HTR-8/SVneo (cell line): ENCODE measurements around the gene AREL1.

ENCODE experiments used
- DNase-seq: peaks from one replicate; pipeline ENCODE4 v3.0.0; 2011; ENCODE audit warnings: low spot score, mixed read lengths; ENCODE audit not compliant: insufficient read length
- FAIRE-seq: peaks from 2 replicates; lab custom pipeline; 2011; peaks lifted over from hg19 to GRCh38; lab: Jason Lieb, UNC

AREL1 gene

GRCh38 chr14:74698465-74698864 is 14.4 kb downstream of the AREL1 start:
- FAIRE-seq (peak; percentile 33), DNase-seq (no peak)

GRCh38 chr14:74697976-74698375 is 14.9 kb downstream of the AREL1 start:
- no peak for DNase-seq
- no peak for FAIRE-seq

DNA sequence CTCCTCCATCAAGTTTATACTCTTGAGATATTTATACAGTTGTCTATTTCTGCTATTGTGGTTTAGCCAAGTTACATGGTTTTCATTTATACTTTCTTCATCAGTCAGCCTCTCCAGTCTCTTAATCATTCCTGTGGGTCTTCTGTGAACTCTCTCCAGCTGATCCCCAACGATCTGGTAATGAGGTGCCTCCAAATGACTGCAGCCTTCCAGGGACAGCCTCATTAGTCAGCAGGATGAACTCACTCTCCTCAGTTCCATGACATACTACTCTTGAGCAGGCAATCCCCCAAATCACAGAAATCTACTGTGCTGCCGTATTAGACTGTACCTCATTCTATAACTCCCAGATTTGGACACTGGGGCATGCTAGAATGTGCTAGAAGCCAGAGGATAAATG is 15.3 kb downstream of the AREL1 start:
- DNase-seq (no peak), FAIRE-seq (no peak)

GRCh38 chr14:74697011-74697410 is 15.9 kb downstream of the AREL1 start:
- FAIRE-seq (peak; percentile 60), DNase-seq (no peak)

GRCh38 chr14:74695406-74695805 is 17.5 kb downstream of the AREL1 start:
- DNase-seq (no peak), FAIRE-seq (peak; percentile 88)

DNA sequence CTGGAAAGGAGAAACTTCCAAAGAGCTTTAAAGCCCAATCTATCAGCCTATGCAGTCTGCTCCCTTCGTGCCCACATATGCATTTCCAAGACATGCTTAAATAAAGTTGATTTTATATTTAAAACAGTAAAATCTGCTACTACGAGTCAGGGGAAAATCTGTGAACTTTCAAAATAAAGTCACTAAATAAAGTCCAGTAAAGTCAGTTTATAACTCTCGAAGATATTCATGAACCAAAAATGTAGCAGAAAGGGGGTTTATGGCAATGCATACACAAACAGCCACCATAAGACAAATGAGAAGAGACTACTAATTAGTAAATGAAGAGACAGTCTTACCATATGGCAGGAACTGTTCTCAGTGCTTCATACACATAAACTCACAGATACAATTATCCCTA is 19.7 kb downstream of the AREL1 start:
- DNase-seq = no peak
- no peak for FAIRE-seq

GRCh38 chr14:74691456-74691855 is 21.4 kb downstream of the AREL1 start:
- DNase-seq = no peak
- FAIRE-seq = no peak

GRCh38 chr14:74685921-74686678 is 26.8 kb downstream of the AREL1 start:
- FAIRE-seq (peak; percentile 94), DNase-seq (no peak)

- no peak for FAIRE-seq
These were observed 27.8 kb downstream of the AREL1 start for GRCh38 chr14:74685056-74685455.

GRCh38 chr14:74684434-74684833 is 28.4 kb downstream of the AREL1 start:
- FAIRE-seq (no peak), DNase-seq (no peak)

More at GRCh38 chr14:74685056-74685455, 27.8 kb downstream of the AREL1 start:
- no peak for DNase-seq

DNA sequence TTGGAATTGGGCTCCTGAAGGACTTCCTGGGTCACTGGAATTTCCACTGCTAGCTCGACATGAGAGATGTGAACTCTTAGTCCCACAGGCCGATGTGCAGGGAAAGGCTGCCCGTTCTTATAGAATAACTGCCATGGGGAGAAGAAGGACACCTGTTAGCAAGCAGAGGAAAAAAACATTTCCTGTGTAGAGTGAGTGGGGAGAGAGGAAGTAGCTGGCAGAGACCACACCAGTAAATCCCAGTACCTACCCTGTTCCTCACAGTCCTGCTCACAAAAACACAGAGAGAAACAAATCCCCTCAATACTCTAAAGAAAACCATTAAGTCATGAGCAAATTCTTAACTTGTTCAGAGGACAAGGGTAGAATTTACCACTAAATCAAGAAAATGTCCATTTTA is 29.5 kb downstream of the AREL1 start:
- DNase-seq = no peak
- FAIRE-seq = peak; percentile 69

DNA sequence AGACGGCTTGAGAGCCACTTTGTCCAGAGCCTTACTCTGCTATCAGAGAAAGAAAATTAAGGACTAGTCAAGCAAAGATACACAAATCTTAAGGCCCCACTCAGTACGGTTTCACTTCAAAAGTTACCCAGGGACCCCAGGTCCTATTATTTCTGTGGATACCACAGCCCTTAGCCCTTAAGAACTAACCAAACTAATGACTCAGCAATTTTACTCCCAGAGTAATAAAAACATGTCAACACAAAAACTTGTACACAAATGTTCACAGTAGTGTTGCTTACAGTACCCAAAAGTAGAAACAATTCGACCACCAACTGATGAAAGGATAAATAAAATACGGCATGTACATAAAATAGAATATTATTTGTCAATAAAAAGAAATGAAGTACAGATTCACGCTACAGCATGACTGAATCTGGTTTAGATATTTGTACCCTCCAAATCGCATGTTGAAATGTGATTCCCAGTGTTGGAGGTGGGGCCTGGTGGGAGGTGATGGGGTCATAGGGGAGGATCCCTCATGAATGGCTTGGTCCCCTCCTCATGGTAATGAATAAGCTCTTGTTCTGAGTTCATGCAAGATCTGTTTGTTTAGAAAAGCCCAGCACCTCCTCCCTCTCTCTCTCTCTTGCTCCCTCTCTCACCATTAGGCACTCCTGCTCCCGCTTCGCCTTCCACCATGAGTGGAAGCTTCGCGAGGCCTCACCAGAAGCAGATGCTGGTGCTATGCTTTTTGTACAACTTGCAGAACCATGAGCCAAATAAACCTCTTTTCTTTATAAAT is 30.5 kb downstream of the AREL1 start:
- FAIRE-seq (no peak), DNase-seq (no peak)

DNA sequence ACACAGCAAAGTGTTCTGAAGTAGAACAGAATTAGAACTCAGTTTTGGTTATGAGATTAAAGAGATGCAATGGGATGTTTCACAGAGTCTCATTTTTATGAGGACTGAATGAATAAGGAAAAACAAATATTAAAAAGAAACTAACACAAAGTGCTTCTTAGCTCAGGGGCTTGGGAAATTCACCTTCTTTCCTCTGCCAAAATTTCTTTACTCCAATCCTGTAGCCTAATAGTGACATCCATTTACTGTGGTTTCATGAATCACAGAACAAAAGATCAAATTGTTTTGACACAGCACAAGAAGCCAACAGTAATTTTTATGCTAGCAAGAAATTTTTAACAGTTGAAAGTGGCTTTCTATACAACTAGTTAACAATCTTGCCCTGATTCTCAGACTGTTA is 37.7 kb downstream of the AREL1 start:
- no peak for FAIRE-seq

DNA sequence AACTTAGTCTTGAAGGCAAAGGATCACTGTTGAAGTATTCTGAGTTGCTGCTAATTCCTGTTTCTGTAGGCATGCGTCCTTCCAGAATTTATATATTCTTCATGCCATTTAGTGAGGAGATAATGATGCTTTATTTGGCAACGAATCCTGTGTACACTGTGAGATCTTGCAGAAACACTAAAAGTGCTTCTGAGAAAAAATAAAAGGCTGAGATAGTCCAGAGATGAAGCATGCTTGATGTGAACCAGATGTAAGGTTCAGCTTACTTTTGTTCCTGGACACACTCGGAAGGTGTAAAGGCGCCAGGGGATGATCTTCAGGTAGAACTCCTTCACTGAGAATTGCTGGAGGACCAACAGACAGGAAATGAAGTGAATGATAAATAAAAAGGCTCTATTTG is 39.1 kb downstream of the AREL1 start:
- no peak for DNase-seq
- FAIRE-seq = no peak

More for the DNA sequence above, 37.7 kb downstream of the AREL1 start:
- DNase-seq = no peak

DNA sequence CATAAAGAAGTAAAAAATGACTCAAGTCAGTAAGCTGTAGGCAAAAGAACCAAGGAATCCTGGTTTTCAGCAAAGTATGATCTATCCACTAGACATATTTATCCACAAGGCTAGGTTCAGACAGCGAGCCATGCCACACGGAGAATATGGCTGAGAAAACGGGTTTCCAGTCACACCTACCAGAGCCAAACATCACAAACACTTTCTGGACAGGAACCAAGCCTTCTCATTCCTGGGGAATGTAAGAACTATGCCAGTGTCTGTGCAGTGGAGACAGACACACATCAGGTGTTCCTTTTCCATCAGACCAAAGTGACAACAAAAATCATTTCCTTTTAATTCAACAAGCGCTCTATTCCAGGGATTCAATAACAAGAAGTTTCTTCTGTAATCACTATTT is 41.1 kb downstream of the AREL1 start:
- FAIRE-seq (peak; percentile 97), DNase-seq (no peak)

DNA sequence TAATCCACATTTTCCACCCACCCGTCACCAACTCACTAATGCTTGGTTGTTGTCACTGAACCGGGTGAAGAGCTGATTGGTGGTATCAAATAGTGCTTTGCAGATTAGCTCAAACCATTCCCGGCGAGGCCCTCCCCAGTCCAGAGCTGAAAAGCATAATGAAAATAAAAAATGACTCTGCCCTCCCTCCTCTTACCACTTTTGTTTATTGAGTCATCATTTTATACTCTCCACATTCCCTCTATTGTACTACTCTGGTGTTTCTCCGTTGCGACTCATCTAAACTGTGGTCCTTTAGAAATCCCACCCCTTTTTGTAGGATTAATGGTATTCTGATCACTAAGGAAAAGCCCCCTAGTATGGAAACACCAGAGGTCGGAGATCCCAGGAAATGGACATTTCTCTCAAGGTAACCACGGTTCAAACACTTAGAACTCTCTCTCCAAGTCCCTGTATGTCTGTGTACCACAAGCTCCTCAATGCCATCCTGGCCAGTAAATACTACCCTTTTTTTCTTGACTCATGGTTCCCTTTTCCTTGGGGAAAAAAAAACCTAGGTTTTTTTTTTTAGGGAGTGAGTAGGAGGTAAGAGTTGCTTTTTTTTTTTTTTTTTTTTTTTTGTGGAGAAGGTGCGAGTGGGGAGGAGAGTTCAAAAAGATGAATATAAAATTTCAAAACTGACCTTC is 42.0 kb downstream of the AREL1 start:
- DNase-seq = no peak
- FAIRE-seq = peak; percentile 91

DNA sequence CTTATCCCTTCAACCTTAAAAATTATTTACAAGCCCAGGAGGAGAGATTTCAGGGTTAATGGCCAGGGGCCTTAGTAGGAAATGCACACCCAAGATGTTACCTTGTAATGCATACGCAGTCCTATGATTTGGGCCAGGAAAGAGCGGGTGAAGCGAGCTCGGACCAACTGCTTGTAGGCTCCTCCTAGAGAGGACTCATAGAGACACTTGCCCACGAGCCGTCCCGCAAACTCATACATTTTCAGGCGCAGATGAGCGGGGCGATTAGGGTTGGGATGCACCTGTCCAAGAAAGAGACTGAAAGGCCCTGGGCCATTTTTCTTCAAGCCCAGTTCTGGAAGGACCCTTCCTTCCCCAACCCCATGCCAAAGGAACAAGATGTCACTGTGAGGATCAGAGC is 43.0 kb downstream of the AREL1 start:
- FAIRE-seq = no peak
- no peak for DNase-seq

GRCh38 chr14:74669256-74669655 is 43.6 kb downstream of the AREL1 start:
- FAIRE-seq (peak; percentile 84), DNase-seq (no peak)

DNA sequence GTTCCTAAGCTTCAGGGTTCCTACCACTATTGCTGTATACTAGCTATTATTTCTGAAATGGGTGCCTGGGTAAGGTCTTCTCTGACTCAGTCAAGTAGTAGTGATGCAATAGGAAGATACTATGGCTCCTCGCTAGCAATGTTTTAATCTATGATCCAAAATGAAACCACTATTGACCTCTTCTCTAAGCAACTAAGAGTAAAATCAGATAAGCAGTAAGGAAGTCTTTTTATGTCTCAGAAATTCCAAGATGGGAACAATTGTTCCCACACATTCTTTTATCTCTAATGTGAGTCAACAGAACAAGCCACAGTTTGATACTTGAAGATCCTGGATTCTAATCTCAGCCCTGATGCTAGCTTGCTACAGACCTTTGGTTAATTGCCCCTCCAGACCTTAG is 45.1 kb downstream of the AREL1 start:
- FAIRE-seq = peak; percentile 63

DNA sequence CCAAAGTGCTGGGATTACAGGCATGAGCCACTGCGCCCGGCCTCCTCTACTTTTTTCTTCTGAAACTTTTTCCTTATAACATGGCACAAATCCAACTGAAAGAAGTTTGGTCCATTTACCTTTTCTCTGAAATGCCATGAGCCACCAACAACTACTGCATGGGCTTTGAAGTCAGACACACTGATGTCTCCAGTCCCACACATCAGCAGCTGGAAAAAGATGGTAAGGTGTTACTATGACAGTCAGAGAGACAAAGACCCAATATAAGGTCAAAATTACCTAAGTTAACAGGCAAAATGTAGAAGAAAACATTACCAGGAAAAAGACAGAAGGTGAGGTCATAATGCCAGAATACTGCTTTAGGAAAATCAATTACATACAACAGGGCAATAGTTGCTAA is 48.2 kb downstream of the AREL1 start:
- FAIRE-seq (no peak), DNase-seq (no peak)

More for the DNA sequence above, 45.1 kb downstream of the AREL1 start:
- no peak for DNase-seq

GRCh38 chr14:74663884-74664283 is 49.0 kb downstream of the AREL1 start:
- DNase-seq (no peak), FAIRE-seq (peak; percentile 86)
